WERI-Rb-1 (cell line): ENCODE results near the gene CDC14B.

Experiments used
- DNase-seq: peaks from one replicate; pipeline ENCODE4 v3.0.0-alpha.2; 2020
- H3K27ac ChIP-seq: fragments of 250-450 bp; sonication (Bioruptor Pico); 2 replicates; pipeline ENCODE4 v1.5.1; 2020; ENCODE audit warnings: mild to moderate bottlenecking, moderate library complexity
- H3K27me3 ChIP-seq: fragments of 250-450 bp; sonication (Bioruptor Pico); 2 replicates; pipeline ENCODE4 v1.5.1; 2021; ENCODE audit warnings: mild to moderate bottlenecking, low read depth, moderate library complexity; ENCODE audit not compliant: insufficient read depth, severe bottlenecking
- H3K36me3 ChIP-seq: fragments of 250-450 bp; sonication (Bioruptor Pico); 2 replicates; pipeline ENCODE4 v1.5.1; 2020; ENCODE audit warnings: mild to moderate bottlenecking, moderate library complexity
- H3K4me3 ChIP-seq: 2 replicates; pipeline ENCODE4 v1.5.1; 2011; ENCODE audit warnings: low read depth, mild to moderate bottlenecking, control low read depth, low read length
- H3K9me3 ChIP-seq: fragments of 250-450 bp; sonication (Bioruptor Pico); 2 replicates; pipeline ENCODE4 v1.5.1; 2021; ENCODE audit warnings: mild to moderate bottlenecking, moderate library complexity; ENCODE audit not compliant: severe bottlenecking
- CTCF ChIP-seq: IDR thresholded peaks from 2 replicates; pipeline ENCODE4 v1.5.1; 2011; ENCODE audit warnings: low read depth, mild to moderate bottlenecking, control low read depth, inconsistent platforms, low read length

Gene CDC14B

GRCh38 chr9:96620181-96620514 is 505 bp upstream of the CDC14B start:
- Histone ChIP-seq H3K36me3 (0 out of 2 replicates have a peak, but pooled peaks cover 4% of the 10 kb centered on the region), H3K9me3 (no peaks in the 10 kb centered on the region), H3K27me3 (no peaks in the 10 kb centered on the region), H3K27ac (no peak overlapping the region), H3K4me3 (peak overlapping the region; percentile 64)
- no peak for TF ChIP-seq CTCF
- no peak for DNase-seq

GRCh38 chr9:96619124-96619465 is 548 bp downstream of the CDC14B start:
- DNase-seq, result peak; percentile 25
- TF ChIP-seq CTCF, result no peak
- Histone ChIP-seq H3K4me3 (peak overlapping the region; percentile 60), H3K27ac (no peak overlapping the region), H3K27me3 (no peaks in the 10 kb centered on the region), H3K9me3 (no peaks in the 10 kb centered on the region), H3K36me3 (0 out of 2 replicates have a peak, but pooled peaks cover 4% of the 10 kb centered on the region)

GRCh38 chr9:96618209-96619123 is 1.2 kb downstream of the CDC14B start:
- Histone ChIP-seq H3K9me3 (no peaks in the 10 kb centered on the region), H3K4me3 (peak overlapping the region; percentile 60), H3K27ac (no peak overlapping the region), H3K36me3 (0 out of 2 replicates have a peak, but pooled peaks cover 4% of the 10 kb centered on the region), H3K27me3 (no peaks in the 10 kb centered on the region)
- DNase-seq, result peak; percentile 29
- TF ChIP-seq CTCF, result no peak

GRCh38 chr9:96617439-96618185 is 2.0 kb downstream of the CDC14B start:
- Histone ChIP-seq H3K36me3 (0 out of 2 replicates have a peak, but pooled peaks cover 4% of the 10 kb centered on the region), H3K27ac (no peak overlapping the region), H3K9me3 (no peaks in the 10 kb centered on the region), H3K27me3 (no peaks in the 10 kb centered on the region), H3K4me3 (no peak overlapping the region)
- no peak for TF ChIP-seq CTCF
- no peak for DNase-seq

GRCh38 chr9:96616817-96617438 is 2.7 kb downstream of the CDC14B start:
- no peak for DNase-seq
- H3K4me3 ChIP-seq, result no peak overlapping the region
- TF ChIP-seq CTCF, result no peak

More at GRCh38 chr9:96616817-96617438, 2.7 kb downstream of the CDC14B start:
- Histone ChIP-seq H3K36me3 (0 out of 2 replicates have a peak, but pooled peaks cover 4% of the 10 kb centered on the region), H3K27ac (no peak overlapping the region), H3K9me3 (no peaks in the 10 kb centered on the region), H3K27me3 (no peaks in the 10 kb centered on the region)
